HepG2 (cell line): ENCODE measurements around the gene HMCN2. TPM values are rescaled to one million over a fixed set of nuclear protein-coding genes. Genes with fewer than 3 reads are reported as not detected.

Experiments used
- ATAC-seq: fragments of 200-7000 bp; cut with Tn5 transposase; 3 replicates; pipeline ENCODE4 v1.9.1; 2020; ENCODE audit warnings: mild to moderate bottlenecking, moderate library complexity
- BruUV-seq: library from RNA; stranded (reverse); fragments of 400-500 nt; replicated peaks from 2 replicates; lab custom pipeline; 2021; lab: Mats Ljungman, UMichigan
- CTCF ChIA-PET: fragments of 300-600 bp; formaldehyde crosslinking; extraction: SDS; loops from one replicate; lab custom pipeline; 2021; ENCODE audit warnings: low total read pairs, inconsistent platforms, low intra/inter-chr PET ratio; lab: Yijun Ruan, JAX
- POLR2A ChIA-PET: fragments of 350-600 bp; sonication (Branson Sonifier 250); formaldehyde crosslinking; loops from one replicate; lab custom pipeline; 2020; ENCODE audit warnings: antibody characterized with exemption, inconsistent platforms; lab: Yijun Ruan, JAX
- DNase-seq: peaks from one replicate; pipeline ENCODE4 v3.0.0-alpha.2; 2015; ENCODE audit warnings: low spot score
- FAIRE-seq: peaks from 3 replicates; lab custom pipeline; 2011; peaks lifted over from hg19 to GRCh38; lab: Jason Lieb, UNC
- H2AFZ ChIP-seq: one replicate; pipeline ENCODE4 v1.6.1; 2011; ENCODE audit warnings: low read length, inconsistent platforms
- H3K27ac ChIP-seq: fragments of 300-600 bp; 3 replicates; pipeline ENCODE4 v1.8.0; 2011; ENCODE audit warnings: mixed run types, mild to moderate bottlenecking, mixed read lengths, low read length, inconsistent platforms; ENCODE audit not compliant: insufficient read depth; ENCODE audit errors: extremely low read length
- H3K27me3 ChIP-seq, 2 experiments: fragments of 200-600 bp in 1 of 2; 2 replicates in 1 of 2; 3 replicates in 1 of 2; pipeline versions ENCODE4 v1.6.0 to v1.8.0; 2011; ENCODE audit warnings: low read length in 2 of 2, mild to moderate bottlenecking in 2 of 2, moderate library complexity in 2 of 2, inconsistent platforms in 1 of 2; ENCODE audit not compliant: insufficient read depth in 2 of 2, control insufficient read depth in 1 of 2
- H3K36me3 ChIP-seq, 2 experiments: fragments of 200-600 bp in 1 of 2; replicated peaks in 1 of 2; 2 replicates in 1 of 2; 3 replicates in 1 of 2; pipeline versions ENCODE4 v1.5.1 to v1.8.0; 2011; ENCODE audit warnings: low read length in 2 of 2, inconsistent platforms in 1 of 2; ENCODE audit not compliant: insufficient read depth in 2 of 2, control insufficient read depth in 1 of 2
- H3K4me1 ChIP-seq: 2 replicates; pipeline ENCODE4 v1.5.1; 2012; ENCODE audit warnings: low read length, inconsistent platforms; ENCODE audit not compliant: insufficient read depth
- H3K4me2 ChIP-seq: 2 replicates; pipeline ENCODE4 v1.6.0; 2011; ENCODE audit warnings: low read depth, low read length, inconsistent platforms
- H3K4me3 ChIP-seq, 3 experiments: fragments of 200-600 bp in 1 of 3; sonication (generic), shearing (Covaris generic) in 1 of 3; replicated peaks in 1 of 3; 2 replicates each; pipeline ENCODE4 v1.5.1; 2011 to 2016; ENCODE audit warnings: low read length in 3 of 3, inconsistent platforms in 2 of 3, low read depth in 2 of 3, mild to moderate bottlenecking in 2 of 3, control low read depth in 1 of 3, mixed read lengths in 1 of 3; ENCODE audit not compliant: insufficient read depth in 1 of 3
- H3K79me2 ChIP-seq: one replicate; pipeline ENCODE4 v1.6.1; 2011; ENCODE audit warnings: low read length, inconsistent platforms; ENCODE audit not compliant: insufficient read depth
- H3K9ac ChIP-seq: 2 replicates; pipeline ENCODE4 v1.6.0; 2011; ENCODE audit warnings: mild to moderate bottlenecking, low read depth, low read length, inconsistent platforms; ENCODE audit not compliant: insufficient read depth
- H3K9me3 ChIP-seq: 2 replicates; pipeline ENCODE4 v1.5.1; 2012; ENCODE audit warnings: mild to moderate bottlenecking, low read length
- H4K20me1 ChIP-seq: 2 replicates; pipeline ENCODE4 v1.6.0; 2011; ENCODE audit warnings: inconsistent platforms, mild to moderate bottlenecking, low read length, moderate library complexity; ENCODE audit not compliant: insufficient read depth
- AGO1 ChIP-seq: fragments of 200-400 bp; formaldehyde crosslinking; IDR thresholded peaks from 2 replicates; pipeline ENCODE4 v1.6.1; 2017; ENCODE audit warnings: mild to moderate bottlenecking, low read depth, low read length, moderate library complexity; ENCODE audit not compliant: poor library complexity, severe bottlenecking
- XRCC5 ChIP-seq: fragments of 200-400 bp; formaldehyde crosslinking; optimal IDR thresholded peaks from 2 replicates; pipeline ENCODE3; 2017; ENCODE audit warnings: mild to moderate bottlenecking, low read length
- ZSCAN9 ChIP-seq: IDR thresholded peaks from 2 replicates; pipeline ENCODE4 v1.6.1; 2016; ENCODE audit warnings: borderline replicate concordance
- WGBS: methylation state at CpG from one replicate; pipeline ENCODE4 v1.1.6; 2017; ENCODE audit warnings: low lambda C conversion rate; 5-methylcytosine and 5-hydroxymethylcytosine counted together
- in situ Hi-C: cut with HindIII; loops from 2 replicates; pipeline ENCODE4 v1.10.0; 2017; ENCODE audit warnings: low pct_unique_long_range_greater_than_20kb; ENCODE audit not compliant: extremely low pct_ligation_motif_present
- intact Hi-C: fragments of 100-400 bp; cut with micrococcal nuclease; formaldehyde crosslinking; loops from one replicate; pipeline ENCODE4 v1.10.0; 2022; ENCODE audit not compliant: unreplicated experiment
- polyA plus RNA-seq, 8 experiments: library from polyadenylated mRNA; depleted of rRNA in 3 of 8; stranded (reverse) in 7 of 8; unstranded in 1 of 8; fragments of >200 nt; fragmentation: Illumina TruSeq in 4 of 8; extraction: Trizol in 4 of 8; gene quantifications; 2 replicates each; pipeline versions ENCODE4 v1.2.1 to v1.2.3, GENCODE V29; 2011 to 2016; ENCODE audit warnings: low read depth in 4 of 8, missing spikeins in 1 of 8, mixed read lengths in 1 of 8; ENCODE audit not compliant: insufficient read depth in 1 of 8
- total RNA-seq, 5 experiments: library from RNA; depleted of rRNA; stranded (reverse); fragments of >200 nt; fragmentation: Illumina TruSeq; extraction: Trizol; gene quantifications; 2 replicates each; pipeline ENCODE4 v1.2.3, GENCODE V29; 2016; ENCODE audit warnings: low read depth in 1 of 5
- TF ChIP-seq, protein P1 (sequence below): sonication (generic); formaldehyde crosslinking; IDR thresholded peaks from 2 replicates; pipeline ENCODE4 v1.5.0; 2020; ENCODE audit warnings: mild to moderate bottlenecking, missing genetic modification reagents
- TF ChIP-seq, protein P2 (sequence below): sonication (generic); formaldehyde crosslinking; conservative IDR thresholded peaks from 2 replicates; pipeline ENCODE4 v1.8.0; 2022; ENCODE audit warnings: mild to moderate bottlenecking, moderate library complexity, missing genetic modification reagents
- TF ChIP-seq, protein P3 (sequence below): IDR thresholded peaks from 2 replicates; pipeline ENCODE4 v1.6.1; 2016; ENCODE audit warnings: mild to moderate bottlenecking
- TF ChIP-seq, protein P4 (sequence below): sonication (generic); formaldehyde crosslinking; IDR thresholded peaks from 2 replicates; pipeline ENCODE4 v1.4.0; 2020; ENCODE audit warnings: mild to moderate bottlenecking, low read depth, missing genetic modification reagents

Gene HMCN2
- total and polyA plus RNA-seq, 2 of the 13 experiments (the other 11 are each of a cell fraction or from before 2014, with no cell fraction given), result 0.09 TPM; not detected in 1

DNA sequence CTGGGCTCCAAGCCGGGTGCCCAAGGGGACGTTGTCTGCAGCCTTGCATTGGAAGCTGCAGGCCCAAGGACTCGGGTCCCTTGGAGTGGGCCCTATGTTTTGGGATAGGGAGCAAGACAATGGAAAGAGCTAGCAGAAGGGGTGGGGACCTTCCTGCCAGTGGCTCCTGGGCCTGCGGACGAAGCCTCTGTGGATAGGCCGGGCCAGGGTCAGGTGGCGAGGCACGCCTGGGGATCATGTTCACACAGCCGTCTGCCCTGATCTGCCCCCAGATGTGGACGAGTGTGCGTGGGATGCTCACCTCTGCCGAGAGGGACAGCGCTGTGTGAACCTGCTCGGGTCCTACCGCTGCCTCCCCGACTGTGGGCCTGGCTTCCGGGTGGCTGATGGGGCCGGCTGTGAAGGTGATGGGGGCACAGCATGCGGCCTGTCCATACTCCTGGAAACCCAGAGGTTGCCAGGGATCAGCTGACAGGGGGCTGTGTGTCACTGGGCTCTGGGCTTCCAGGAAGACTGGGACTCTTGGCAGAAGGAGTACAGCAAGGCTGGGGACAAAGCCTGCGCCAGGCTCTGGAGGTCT, 162.6 kb downstream of the HMCN2 start:
- intact Hi-C loops, result no loop called here
- CTCF ChIA-PET, result no interaction called here
- no peak for FAIRE-seq
- ATAC-seq, result no peak
- H3K4me2 ChIP-seq, result no peak overlapping the region
- 52% methylated on average over 7 of the region's 20 CpGs for WGBS
- peaks cover 43% of the 10 kb centered on the region for H3K4me1 ChIP-seq
- no peaks in the 10 kb centered on the region for H4K20me1 ChIP-seq
- no peak overlapping the region for H2AFZ ChIP-seq
- POLR2A ChIA-PET, result no interaction called here
- TF ChIP-seq ZSCAN9 (CRISPR knock-in tag), result no peak
- TF ChIP-seq, protein P1, sequence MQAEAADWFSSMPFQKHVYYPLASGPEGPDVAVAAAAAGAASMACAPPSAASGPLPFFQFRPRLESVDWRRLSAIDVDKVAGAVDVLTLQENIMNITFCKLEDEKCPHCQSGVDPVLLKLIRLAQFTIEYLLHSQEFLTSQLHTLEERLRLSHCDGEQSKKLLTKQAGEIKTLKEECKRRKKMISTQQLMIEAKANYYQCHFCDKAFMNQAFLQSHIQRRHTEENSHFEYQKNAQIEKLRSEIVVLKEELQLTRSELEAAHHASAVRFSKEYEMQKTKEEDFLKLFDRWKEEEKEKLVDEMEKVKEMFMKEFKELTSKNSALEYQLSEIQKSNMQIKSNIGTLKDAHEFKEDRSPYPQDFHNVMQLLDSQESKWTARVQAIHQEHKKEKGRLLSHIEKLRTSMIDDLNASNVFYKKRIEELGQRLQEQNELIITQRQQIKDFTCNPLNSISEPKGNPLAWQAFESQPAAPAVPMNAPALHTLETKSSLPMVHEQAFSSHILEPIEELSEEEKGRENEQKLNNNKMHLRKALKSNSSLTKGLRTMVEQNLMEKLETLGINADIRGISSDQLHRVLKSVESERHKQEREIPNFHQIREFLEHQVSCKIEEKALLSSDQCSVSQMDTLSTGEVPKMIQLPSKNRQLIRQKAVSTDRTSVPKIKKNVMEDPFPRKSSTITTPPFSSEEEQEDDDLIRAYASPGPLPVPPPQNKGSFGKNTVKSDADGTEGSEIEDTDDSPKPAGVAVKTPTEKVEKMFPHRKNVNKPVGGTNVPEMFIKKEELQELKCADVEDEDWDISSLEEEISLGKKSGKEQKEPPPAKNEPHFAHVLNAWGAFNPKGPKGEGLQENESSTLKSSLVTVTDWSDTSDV (CRISPR knock-in tag), result no peak
- TF ChIP-seq, protein P2, sequence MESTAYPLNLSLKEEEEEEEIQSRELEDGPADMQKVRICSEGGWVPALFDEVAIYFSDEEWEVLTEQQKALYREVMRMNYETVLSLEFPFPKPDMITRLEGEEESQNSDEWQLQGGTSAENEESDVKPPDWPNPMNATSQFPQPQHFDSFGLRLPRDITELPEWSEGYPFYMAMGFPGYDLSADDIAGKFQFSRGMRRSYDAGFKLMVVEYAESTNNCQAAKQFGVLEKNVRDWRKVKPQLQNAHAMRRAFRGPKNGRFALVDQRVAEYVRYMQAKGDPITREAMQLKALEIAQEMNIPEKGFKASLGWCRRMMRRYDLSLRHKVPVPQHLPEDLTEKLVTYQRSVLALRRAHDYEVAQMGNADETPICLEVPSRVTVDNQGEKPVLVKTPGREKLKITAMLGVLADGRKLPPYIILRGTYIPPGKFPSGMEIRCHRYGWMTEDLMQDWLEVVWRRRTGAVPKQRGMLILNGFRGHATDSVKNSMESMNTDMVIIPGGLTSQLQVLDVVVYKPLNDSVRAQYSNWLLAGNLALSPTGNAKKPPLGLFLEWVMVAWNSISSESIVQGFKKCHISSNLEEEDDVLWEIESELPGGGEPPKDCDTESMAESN (CRISPR knock-in tag), result no peak
- no peak for TF ChIP-seq AGO1
- no peak for TF ChIP-seq XRCC5
- TF ChIP-seq, protein P3, sequence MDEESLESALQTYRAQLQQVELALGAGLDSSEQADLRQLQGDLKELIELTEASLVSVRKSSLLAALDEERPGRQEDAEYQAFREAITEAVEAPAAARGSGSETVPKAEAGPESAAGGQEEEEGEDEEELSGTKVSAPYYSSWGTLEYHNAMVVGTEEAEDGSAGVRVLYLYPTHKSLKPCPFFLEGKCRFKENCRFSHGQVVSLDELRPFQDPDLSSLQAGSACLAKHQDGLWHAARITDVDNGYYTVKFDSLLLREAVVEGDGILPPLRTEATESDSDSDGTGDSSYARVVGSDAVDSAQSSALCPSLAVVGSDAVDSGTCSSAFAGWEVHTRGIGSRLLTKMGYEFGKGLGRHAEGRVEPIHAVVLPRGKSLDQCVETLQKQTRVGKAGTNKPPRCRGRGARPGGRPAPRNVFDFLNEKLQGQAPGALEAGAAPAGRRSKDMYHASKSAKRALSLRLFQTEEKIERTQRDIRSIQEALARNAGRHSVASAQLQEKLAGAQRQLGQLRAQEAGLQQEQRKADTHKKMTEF (CRISPR knock-in tag), result no peak
- TF ChIP-seq, protein P4, sequence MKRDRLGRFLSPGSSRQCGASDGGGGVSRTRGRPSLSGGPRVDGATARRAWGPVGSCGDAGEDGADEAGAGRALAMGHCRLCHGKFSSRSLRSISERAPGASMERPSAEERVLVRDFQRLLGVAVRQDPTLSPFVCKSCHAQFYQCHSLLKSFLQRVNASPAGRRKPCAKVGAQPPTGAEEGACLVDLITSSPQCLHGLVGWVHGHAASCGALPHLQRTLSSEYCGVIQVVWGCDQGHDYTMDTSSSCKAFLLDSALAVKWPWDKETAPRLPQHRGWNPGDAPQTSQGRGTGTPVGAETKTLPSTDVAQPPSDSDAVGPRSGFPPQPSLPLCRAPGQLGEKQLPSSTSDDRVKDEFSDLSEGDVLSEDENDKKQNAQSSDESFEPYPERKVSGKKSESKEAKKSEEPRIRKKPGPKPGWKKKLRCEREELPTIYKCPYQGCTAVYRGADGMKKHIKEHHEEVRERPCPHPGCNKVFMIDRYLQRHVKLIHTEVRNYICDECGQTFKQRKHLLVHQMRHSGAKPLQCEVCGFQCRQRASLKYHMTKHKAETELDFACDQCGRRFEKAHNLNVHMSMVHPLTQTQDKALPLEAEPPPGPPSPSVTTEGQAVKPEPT (CRISPR knock-in tag), result no peak
- TF ChIP-seq, all 625 proteins: peak for 0
- Histone ChIP-seq H3K36me3 (no peaks in the 10 kb centered on the region), H3K27me3 (peaks cover 9 to 47% of the 10 kb centered on the region in 2 experiments; a peak in 4 of 5 replicates), H3K4me3 (no peak overlapping the region), H3K9ac (no peak overlapping the region), H3K9me3 (no peaks in the 10 kb centered on the region), H3K27ac (no peak overlapping the region), H3K79me2 (no peaks in the 10 kb centered on the region)
- BruUV-seq, result no TSS peak
- in situ Hi-C loops, result no loop called here
- no peak for DNase-seq
